Ishikawa (cell line): ENCODE data around the gene SRRM2.

Experiments
- CEBPB ChIP-seq: IDR thresholded peaks from 2 replicates; pipeline ENCODE4 v1.6.1; 2012
- CREB1 ChIP-seq: IDR thresholded peaks from 2 replicates; pipeline ENCODE4 v1.6.1; 2012; ENCODE audit warnings: low read depth
- EGR1 ChIP-seq: IDR thresholded peaks from 2 replicates; pipeline ENCODE4 v1.6.1; 2012
- EP300 ChIP-seq: IDR thresholded peaks from 2 replicates; pipeline ENCODE4 v1.6.1; 2012; ENCODE audit warnings: borderline replicate concordance
- FOXM1 ChIP-seq: IDR thresholded peaks from 2 replicates; pipeline ENCODE4 v1.6.1; 2012; ENCODE audit warnings: low read depth, borderline replicate concordance
- NFIC ChIP-seq: IDR thresholded peaks from 2 replicates; pipeline ENCODE4 v1.6.1; 2012
- RAD21 ChIP-seq: IDR thresholded peaks from 2 replicates; pipeline ENCODE4 v1.6.1; 2012; ENCODE audit warnings: low read depth
- TAF1 ChIP-seq: IDR thresholded peaks from 2 replicates; pipeline ENCODE4 v1.6.1; 2012; ENCODE audit warnings: low read depth, mild to moderate bottlenecking
- TEAD4 ChIP-seq: IDR thresholded peaks from 2 replicates; pipeline ENCODE4 v1.6.1; 2012
- YY1 ChIP-seq: IDR thresholded peaks from 2 replicates; pipeline ENCODE4 v1.6.1; 2012; ENCODE audit warnings: low read depth
- ZBTB7A ChIP-seq: IDR thresholded peaks from 2 replicates; pipeline ENCODE4 v1.6.1; 2012; ENCODE audit warnings: low read depth
- TF ChIP-seq, protein P1 (sequence below): IDR thresholded peaks from 2 replicates; pipeline ENCODE4 v1.6.1; 2012; ENCODE audit warnings: low read depth, mild to moderate bottlenecking
- TF ChIP-seq, protein P2 (sequence below): IDR thresholded peaks from 2 replicates; pipeline ENCODE4 v1.6.1; 2012

DNA sequence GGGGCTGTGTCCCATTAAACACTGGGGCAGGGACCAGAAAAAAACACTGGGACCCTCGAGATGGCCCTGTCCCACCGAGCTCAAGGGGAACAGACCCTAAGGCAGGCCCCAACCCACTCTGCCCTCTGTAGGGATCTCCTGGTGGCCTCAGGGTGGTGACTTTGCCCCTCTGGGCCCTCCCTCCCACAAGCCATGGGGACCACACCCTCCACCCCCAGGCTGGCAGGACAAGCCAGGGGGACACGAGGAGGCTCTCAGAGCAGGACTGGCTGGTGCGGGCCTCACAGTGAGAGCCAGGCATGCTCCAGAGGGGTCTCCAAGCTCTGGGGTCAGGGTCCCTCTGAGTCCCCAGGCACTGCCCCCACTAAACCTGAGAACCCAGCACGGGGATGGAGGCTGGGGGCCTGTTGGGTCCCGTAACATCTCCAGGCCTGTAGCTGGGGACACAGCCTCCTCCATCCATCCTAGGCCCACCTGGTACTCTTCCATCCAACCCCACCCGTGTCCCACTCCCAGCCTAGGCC, 14.5 kb upstream of the SRRM2 start:
- no peak for TF ChIP-seq EP300
- no peak for TF ChIP-seq RAD21
- TF ChIP-seq NFIC, result no peak
- TF ChIP-seq TAF1, result no peak
- no peak for TF ChIP-seq CREB1
- TF ChIP-seq EGR1, result no peak
- TF ChIP-seq, protein P1, sequence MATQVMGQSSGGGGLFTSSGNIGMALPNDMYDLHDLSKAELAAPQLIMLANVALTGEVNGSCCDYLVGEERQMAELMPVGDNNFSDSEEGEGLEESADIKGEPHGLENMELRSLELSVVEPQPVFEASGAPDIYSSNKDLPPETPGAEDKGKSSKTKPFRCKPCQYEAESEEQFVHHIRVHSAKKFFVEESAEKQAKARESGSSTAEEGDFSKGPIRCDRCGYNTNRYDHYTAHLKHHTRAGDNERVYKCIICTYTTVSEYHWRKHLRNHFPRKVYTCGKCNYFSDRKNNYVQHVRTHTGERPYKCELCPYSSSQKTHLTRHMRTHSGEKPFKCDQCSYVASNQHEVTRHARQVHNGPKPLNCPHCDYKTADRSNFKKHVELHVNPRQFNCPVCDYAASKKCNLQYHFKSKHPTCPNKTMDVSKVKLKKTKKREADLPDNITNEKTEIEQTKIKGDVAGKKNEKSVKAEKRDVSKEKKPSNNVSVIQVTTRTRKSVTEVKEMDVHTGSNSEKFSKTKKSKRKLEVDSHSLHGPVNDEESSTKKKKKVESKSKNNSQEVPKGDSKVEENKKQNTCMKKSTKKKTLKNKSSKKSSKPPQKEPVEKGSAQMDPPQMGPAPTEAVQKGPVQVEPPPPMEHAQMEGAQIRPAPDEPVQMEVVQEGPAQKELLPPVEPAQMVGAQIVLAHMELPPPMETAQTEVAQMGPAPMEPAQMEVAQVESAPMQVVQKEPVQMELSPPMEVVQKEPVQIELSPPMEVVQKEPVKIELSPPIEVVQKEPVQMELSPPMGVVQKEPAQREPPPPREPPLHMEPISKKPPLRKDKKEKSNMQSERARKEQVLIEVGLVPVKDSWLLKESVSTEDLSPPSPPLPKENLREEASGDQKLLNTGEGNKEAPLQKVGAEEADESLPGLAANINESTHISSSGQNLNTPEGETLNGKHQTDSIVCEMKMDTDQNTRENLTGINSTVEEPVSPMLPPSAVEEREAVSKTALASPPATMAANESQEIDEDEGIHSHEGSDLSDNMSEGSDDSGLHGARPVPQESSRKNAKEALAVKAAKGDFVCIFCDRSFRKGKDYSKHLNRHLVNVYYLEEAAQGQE, result no peak
- no peak for TF ChIP-seq YY1
- TF ChIP-seq CEBPB, result no peak
- TF ChIP-seq, protein P2, sequence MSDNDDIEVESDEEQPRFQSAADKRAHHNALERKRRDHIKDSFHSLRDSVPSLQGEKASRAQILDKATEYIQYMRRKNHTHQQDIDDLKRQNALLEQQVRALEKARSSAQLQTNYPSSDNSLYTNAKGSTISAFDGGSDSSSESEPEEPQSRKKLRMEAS, result no peak
- no peak for TF ChIP-seq FOXM1
- no peak for TF ChIP-seq TEAD4
- TF ChIP-seq ZBTB7A, result no peak
